ENCODE results near the gene ENC1.

Gene ENC1

DNA sequence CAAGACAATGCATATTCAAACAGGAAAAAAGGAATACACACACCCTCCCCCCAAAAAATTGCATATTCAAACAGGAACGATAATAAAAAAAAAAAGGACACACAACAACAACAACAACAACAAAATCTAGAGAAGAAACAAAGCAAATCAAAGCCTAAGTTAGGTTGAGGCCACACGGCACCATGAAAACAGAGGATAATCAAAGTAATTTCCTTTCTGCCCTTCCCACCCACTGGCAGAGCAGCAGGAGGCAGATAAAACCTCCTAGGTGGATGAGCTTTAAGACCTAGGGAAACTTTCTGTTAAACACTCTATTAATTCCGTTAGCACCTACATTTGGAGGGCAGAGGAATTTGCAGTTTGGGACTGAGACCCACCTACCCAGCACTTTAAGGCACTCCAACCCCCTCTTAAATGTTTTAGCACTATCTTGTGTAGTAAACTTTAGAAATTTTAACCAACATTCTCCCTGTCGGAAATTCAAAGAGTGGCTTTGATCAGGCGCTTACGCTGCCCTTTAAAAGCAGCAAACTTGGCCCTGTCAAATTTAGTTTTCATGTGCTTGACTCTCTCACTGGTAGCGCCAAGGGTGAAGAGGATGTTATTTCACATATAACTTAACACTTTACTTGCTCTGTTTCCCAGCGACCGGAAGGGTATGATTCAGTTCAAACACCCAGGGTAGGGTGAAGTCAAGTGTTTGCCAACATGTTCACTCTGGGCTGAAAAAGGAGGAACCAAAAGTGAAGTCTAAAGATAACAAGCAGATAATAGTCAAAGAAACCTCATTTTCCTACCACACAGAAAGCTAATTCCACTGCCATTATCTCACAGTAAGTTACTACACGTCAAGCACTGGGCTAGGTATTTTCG is 9.2 kb downstream of the ENC1 start:
- DNase-seq (ENCODE audit: low read depth), result peak; percentile 79

DNA sequence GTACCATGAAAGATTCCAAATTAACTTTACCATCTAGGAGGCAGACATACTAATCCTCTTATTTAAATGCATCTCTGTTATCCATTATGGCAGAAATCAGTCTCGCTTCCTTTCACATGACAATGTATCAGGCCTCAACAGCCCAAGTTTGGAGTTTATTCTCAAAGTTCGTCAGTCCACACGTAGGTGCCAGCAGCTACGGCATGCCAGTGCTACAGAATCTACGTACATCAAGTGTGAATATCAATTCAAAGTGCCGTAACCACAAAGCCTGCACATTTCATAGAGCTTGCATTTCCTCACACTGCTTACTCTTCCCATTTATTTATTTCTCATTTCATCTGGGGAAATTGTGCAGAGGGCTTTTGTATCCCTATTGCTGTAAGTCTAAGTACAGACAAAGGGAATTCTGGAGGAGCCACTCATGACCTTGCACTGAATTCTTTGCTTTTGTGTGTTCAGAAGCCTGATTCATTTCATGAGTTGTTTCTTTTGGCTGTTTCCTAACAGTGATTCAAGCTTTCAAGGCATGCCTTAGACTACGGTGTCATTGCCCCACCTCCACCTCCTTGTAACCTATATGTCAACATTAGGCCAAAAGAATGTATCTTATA is 10.0 kb downstream of the ENC1 start:
- peak; percentile 82 for DNase-seq (ENCODE audit: low read depth)

DNA sequence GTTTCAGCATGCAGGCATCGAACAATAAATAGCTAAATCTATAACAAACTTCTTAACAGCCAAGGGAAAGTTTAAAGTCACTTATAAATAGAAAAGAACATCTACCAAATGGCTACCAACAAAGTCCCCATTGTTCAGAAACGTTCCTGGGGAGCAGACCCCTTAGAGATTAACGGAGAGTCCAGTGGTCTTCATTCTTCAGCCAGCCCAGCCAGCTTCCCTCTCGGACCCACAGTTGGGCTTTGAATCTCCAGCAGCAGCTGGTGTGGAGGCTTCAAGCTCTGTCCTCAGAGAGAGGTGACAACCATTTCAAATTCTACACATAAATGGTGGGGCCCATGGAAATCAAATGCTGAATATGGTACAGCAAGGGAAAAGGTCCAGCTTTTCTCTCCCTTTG is 11.2 kb downstream of the ENC1 start:
- DNase-seq (ENCODE audit: low read depth), result no peak

DNA sequence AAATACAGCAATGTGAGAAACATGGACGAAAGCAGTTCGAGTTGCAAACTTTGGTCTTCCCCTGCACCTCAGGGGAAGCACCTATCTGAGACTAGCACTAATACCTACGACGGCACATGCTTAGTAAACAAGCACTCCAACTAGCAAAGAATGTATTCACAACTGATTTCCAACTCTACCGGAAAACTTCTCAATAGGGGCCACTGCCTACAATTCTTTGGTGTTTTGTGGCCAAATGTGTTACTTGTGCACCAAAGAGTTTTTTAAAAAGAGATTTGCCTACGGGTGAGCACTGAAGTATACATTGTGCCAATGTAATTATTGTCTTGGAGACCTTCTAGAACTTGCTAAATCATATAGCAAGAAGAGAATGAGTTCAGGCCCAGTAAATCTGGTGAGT is 12.2 kb downstream of the ENC1 start:
- no peak for DNase-seq (ENCODE audit: low read depth)

DNA sequence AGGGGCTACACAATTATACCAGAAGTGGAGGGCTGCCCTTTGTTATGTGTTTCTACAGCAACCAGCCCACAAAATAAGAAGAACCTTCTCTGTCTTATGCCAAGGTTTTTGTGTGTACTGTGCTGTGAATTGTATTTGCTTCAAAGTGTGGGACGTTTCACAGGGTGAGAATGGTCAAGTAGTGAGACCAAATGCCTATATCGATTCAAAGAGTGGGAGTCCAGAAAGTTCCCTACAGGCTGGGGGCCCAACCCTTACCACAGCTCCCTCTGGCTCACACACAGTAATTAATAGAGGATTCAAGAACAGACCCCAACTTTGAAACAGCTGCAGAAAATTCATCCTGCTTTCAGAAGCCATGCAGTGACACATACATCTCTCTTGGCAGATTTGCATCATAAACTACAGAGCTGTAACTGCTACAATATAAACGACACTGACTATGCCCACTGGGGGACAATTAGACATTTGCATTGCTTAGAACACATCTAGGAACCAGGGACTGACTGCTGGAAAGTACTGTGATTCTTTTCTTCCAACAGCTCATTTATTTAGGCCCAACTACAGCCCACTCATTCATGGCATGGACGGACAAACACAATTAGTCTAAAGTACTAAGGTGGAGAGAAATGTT is 12.8 kb downstream of the ENC1 start:
- DNase-seq (ENCODE audit: low read depth), result no peak

DNA sequence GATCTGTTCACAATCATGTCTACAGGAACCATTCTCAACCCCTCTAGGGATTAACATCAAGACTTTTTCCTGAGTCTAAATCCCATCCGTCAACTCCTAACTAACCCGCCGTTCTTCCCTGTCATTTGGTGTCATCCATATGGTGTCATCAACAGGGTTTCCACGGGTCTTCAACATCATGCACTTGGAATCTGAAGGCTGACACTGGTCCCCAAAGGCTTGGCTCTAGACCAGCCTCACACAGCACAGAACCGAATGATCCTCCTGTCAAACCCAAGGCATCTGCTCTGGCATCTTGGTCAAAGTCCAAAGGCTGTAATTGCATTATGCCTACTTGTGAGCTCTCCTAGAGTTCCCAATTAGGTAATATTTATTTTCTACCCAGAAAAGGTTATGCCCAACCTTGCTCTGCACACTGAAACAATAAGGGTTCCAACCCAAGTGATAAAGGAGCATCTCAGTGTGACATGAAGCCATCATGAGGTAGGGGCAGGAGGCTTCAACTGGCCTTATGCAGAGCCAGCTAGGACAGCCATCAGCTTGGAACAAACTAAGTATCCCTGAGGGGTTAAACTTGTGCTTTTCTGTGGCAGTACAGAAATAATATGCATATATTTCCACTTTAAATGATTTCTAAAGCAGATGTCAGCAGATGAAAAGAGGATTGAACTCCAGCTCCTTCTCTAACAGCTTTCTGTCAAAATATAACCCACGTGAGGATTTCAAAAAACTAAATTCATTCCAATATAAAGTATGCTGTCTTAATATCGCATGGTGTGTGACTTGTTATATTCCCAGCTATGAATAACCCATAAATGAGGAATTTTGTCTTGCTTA is 13.9 kb downstream of the ENC1 start:
- DNase-seq (ENCODE audit: low read depth), result no peak

DNA sequence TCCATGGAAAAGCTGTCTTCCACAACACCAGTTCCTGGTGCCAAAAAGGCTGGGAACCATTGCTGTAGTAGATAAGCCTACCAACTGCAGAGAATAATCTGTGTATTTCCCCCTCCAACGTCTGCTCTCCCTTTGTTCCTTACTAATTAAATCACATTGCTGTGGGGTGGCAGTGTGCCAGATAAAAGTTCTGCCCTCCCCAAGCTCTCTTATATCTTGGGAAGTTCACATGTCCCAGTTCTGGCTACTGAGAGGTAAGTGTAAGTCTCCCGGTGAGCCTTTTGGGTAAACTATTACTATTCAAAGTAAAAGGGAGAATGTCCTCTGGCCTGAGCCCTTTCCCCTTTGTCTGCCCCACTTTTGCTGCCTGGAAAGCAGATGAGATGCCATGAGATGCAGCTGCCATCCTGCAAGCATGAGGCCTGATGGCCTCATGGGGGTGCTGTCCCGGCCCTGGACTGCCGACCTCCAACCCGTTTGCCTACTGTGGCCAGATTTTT is 14.7 kb downstream of the ENC1 start:
- DNase-seq (ENCODE audit: low read depth), result no peak

DNA sequence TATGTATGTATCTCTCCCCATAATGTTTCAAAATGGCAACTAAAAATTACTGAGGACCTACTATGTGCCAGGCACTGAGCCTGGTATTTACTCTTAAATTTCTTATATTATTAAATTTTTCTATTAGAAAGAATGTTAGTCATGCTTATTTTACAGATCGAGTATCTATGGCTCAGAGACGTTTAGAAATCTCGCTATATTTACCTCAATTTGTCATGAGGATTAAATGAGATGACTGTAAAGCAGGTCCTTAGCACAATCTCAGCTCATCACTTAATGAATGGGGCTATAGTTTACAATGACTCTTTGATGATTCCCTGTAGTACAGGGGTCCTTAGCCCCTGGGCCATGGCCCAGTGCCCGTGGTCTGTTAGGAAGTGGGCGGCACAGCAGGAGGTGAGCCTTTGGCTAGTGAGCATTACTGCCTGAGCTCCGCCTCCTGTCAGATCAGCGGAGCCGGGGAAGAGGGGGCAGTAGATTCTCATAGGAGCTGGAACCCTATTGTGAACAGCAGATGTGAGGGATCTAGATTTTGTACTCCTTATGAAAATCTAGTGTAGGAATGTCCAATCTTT is 15.5 kb downstream of the ENC1 start:
- DNase-seq (ENCODE audit: low read depth), result no peak

DNA sequence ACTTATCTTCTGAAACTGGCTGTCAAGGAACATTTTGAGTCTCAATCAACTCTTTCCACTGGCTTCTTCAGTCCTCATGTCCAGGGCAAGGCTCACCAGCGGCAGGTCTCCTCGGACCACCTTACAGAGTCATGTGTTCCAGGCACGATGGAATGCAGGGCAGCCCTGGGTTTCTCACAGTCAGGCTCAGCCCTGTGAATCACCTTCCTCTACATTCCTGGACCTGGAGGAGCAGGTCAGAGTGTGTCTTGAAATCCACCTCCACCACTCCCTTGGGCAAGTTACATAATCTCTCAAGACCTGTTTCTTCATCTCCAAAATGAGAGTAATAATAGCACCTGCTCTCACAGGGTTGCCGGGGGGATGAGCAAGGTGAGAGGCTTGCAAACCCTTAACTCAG is 16.0 kb downstream of the ENC1 start:
- no peak for DNase-seq (ENCODE audit: low read depth)

DNA sequence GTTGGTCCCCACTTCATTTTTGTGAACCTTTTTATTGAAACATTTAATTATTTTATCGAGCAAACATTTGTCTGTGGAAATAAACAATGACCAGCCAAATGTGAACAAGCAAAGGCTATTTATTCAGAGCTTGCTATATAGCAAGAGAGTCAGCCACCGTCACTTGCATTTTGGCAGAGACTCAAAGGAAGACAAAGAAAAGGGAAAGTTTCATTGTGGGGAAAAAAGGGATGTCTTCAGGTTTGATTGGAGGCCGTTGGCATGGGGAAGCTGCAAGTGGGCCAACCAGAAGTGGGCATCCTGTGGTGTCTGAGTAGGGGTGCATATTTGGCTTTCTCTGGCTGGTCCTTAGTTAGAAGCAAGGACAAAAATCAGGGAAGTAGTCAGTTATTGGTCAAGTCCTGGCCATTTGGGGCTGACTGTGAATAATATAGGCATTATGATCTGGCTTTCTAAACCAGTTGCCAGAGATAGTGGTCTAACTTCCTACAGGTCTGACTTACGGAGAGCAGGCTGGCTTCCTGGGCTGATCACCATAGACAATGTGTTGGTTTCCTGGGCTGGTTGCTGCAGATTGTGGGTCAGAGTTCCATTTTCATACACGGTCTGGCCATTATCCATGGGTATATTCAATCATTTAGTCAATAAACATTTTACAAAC is 16.6 kb downstream of the ENC1 start:
- no peak for DNase-seq (ENCODE audit: low read depth)

DNA sequence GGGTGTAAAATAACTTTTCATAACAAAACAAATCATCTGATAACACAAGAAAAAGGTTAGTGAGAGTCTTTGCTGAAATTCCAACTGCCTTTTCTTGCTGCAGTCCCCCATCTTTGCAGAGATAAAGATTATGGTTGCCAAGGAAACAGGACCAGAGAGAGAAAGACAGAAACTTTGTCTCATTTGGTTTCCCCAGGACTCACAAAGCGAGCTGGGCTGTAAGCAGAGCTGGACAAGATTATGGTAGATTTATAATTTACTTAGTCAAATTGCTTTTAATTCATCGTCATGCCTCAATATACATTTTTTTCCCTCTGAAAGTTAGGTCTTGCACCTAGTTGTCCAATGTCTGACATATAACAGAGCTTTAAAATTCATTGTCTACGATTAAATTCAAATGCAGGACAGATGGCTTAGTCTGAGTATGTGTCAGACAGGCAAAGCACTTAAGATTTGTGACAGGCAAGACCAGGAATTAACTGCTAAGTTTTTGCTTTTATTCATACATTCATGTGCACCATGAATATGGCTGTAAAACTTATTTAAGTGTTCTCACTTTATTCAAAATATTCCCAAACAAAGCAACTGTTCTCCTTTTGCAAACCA is 17.4 kb downstream of the ENC1 start:
- no peak for DNase-seq (ENCODE audit: low read depth)

DNA sequence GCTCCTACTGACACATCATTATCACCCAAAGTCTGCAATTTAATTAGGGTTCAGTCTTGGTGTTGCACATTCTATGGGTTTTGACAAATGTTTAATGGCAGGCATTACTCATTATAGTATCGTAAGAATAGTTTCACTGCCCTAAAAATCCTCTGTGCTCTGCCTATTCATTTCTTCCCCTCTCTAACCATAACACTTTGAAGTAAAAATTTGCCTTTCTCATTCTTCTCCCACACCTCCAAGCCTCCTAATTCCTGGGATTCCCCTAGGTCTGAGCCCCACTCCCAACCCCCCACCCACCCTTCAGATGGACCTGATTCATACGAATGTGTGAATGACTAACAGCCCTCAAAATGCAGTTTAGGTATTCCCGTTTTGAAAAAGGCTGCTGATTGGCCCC is 18.4 kb downstream of the ENC1 start:
- DNase-seq (ENCODE audit: low read depth), result no peak

DNA sequence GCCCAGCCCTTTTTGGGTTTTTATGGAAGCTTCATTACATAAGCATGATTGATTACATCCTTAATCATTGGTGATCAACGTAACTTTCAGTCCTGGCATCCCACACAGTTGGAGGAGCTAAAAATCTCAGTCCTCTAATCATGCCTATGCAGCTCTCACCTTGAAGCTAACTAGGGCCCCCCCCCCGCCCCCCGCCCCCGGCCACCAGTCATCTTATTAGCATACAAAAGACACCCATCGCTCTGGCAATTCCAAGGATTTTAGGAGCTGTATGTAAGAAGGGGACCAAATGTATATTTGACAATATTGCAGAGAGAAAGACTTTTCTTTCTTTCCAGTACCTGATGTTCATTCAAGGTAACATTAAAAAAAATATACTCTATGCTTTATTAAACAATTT is 19.0 kb downstream of the ENC1 start:
- DNase-seq (ENCODE audit: low read depth), result no peak

DNA sequence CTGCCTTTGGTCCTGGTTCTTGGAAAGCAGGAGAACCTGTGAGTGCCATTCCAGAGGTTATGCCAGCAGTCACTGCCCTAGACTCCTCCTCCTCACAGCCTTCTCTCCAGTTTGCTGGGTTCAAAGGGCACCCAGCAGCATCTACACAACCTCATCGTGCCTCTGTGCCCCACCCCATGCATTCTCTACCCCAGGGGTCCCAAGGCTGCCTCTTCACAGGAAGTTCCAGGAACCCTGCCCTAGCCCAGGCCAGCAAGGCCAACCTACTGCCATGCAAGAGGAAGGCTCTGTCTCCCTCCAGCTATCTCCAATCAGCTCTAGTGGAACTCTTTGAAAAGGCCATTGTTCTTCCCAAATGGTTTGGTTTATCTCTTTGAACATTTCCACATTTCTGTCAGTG is 21.2 kb downstream of the ENC1 start:
- DNase-seq (ENCODE audit: low read depth), result no peak

DNA sequence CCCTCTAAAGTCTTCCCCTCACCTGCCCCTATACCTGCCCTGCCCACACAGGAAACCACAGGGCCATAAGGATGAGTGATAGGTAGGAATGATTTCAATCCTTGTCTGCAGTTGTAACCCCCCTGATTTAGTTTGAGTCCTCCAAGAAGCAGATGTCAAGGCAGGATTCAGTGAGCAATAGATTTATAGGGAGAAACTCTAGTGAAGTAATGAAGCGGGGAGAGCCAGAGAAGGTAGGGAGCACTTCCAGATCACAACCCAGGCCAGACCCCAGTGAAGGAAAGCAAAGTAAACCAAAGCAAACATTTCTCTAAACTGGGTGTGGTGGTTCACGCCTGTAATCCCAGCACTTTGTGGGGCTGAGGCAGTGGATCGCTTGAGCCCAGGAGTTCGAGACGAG is 22.4 kb downstream of the ENC1 start:
- no peak for DNase-seq (ENCODE audit: low read depth)

DNA sequence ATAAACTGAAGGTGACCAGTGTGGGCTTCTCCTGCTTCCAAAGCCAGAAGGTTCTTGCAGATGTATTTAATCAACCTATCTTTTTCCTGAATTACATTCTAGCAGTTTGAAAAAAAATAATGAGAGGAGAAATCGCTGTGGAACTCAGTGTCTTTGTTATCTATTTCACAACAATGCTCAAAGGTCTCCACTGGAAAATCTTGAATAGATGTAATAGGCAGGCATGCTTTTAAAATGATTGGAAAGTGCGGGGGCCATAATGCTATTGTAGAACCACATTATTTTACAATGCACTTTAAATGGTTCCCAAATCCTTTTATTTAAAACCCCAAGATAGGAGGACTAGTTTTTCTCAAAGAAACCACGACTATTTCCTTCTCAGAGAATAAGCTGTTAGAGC is 23.3 kb downstream of the ENC1 start:
- no peak for DNase-seq (ENCODE audit: low read depth)

DNA sequence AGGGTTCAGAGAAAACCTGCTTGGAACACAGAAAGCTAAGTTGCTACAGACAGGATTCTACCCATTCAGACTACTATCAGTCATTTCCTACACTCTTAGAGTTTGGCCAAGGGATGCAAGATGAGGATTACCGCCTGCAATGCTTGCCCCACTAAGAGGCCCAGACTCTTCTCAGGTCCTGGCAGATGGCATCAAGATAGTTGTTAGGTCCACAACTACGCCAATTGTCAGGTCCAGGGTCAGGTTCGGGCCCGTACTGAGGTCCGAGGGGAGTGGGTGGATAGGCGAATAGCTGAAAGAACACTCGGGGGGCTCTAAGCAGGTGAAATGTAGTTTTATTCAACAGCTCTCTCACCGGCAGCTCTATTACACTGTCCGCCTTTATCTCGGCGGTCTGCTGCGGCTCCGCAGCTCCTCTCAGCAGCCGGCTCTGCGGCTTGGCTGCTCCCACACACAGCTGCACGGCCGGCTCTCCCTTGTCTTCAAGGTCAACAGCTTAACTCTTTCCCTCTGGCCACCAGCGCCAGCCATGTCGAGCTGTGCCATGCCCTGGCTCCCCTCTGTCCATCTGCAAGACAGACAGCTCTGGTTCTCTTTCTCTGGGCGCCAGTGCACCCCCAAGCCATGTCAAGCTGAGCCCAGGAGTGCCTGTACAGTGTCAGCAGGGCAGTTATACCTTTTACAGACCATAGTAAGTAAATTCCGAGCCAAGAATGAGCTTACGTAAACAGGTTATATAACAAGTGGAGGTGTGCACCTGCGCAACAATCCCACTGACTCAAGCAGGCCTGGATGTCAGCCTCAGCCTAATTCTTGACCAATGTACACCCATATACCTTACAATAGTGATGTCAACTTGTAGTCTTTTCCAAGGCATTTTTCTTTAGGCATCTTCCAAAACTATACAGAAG is 24.0 kb downstream of the ENC1 start:
- no peak for DNase-seq (ENCODE audit: low read depth)

DNA sequence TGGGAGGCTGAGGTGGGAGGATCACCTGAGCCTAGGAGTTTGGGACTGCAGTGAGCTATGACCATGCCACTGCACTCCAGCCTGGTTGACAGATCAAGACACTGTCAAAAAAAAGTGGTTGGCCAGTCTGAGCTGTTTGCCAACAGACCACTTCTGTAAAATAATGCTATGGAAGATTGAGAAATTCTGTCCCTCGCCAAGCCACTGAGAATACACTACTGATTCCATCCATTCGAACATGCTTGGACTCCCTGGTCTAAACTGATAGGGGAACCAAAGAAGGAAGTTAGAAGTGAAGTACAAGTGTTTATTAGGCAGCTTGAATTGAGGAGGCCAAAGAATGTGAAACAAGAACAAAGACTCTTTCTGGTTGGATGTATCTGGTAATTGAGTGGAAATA is 27.2 kb downstream of the ENC1 start:
- DNase-seq (ENCODE audit: low read depth), result no peak

DNA sequence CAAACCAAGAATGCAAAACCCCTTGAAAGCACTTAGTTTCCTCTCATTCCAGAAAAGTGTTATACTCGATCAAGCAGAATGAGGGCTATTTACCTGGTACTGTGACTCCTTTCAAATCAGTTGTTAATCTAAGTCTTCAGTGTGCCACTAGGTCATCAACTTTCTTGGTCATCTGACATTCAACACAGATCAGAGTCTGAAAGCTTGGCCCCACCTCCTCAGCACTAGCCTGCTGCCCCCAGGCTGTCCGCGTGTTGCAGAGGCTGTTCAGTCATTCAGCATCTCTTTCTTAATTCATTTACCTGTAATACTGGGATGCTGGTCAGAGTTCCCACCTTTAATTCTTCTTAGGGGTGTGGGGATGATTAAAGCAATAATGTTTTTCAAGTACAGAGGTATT is 28.5 kb downstream of the ENC1 start:
- no peak for DNase-seq (ENCODE audit: low read depth)
